ENCODE data around the gene OLFML2B.
A peak's percentile ranks its signal among the peaks of the same experiment; 100 is the strongest.
"Not testable (repeated sequence)": the region's sequence is repeated elsewhere in the genome, so short reads cannot be mapped to it uniquely, and the experiment has no call there.

Gene OLFML2B

GRCh38 chr1:162023547-162024501, at the start of gene OLFML2B:
OLFML2B (minus strand) TSS chr1:162023869; CDS start chr1:162023430, 439 bp downstream.
- Histone ChIP-seq H3K36me3 (ENCODE audit: control insufficient read depth, low read depth, low read length) (no peaks in the 10 kb centered on the region), H3K4me1 (ENCODE audit: control insufficient read depth, low read depth, low read length) (peaks cover 10% of the 10 kb centered on the region), H3K27me3 (ENCODE audit: control insufficient read depth, insufficient read depth, low read length) (peaks cover 46% of the 10 kb centered on the region), H3K4me3 (ENCODE audit: low read length) (peak within 1 kb of the TSS; percentile 58), H3K9me3 (ENCODE audit: control insufficient read depth, low read depth, low read length) (no peaks in the 10 kb centered on the region), H3K27ac (ENCODE audit: low read length) (no peak within 1 kb of the TSS), H3K9ac (ENCODE audit: low read length) (peak within 1 kb of the TSS; percentile 28)

DNA sequence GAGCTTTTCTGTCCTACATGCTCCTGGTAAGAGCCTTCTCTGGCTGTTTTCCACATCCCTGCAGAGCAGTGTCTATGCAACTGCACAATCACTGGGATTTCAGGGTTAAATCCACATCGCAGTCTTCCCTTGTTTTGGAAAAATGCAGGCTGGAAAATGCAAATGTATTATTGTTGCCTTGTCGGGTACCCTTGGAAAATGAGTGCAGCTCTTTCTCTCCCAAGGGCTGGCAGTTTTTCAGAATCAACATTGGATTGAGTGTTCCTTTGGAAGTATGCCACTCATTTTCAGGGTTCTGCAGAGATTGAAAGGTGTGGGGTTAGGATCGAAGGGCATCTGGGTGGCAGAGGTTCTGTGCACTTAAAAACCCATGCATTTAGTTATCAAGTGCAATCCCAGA, 49.1 kb upstream of the OLFML2B start:
- H3K36me3 ChIP-seq (ENCODE audit: control insufficient read depth, low read depth, low read length) = no peaks in the 10 kb centered on the region
- no peak overlapping the region for H3K4me3 ChIP-seq (ENCODE audit: low read length)
- H3K4me1 ChIP-seq (ENCODE audit: control insufficient read depth, low read depth, low read length) = peaks cover 39% of the 10 kb centered on the region
- no peaks in the 10 kb centered on the region for H3K9me3 ChIP-seq (ENCODE audit: control insufficient read depth, low read depth, low read length)
- no peak overlapping the region for H3K9ac ChIP-seq (ENCODE audit: low read length)
- H3K27me3 ChIP-seq (ENCODE audit: control insufficient read depth, insufficient read depth, low read length) = no peaks in the 10 kb centered on the region
- H3K27ac ChIP-seq (ENCODE audit: low read length) = no peak overlapping the region

GRCh38 chr1:162070825-162071224, 47.2 kb upstream of the OLFML2B start:
- Histone ChIP-seq H3K27ac (ENCODE audit: low read length) (no peak overlapping the region), H3K4me1 (ENCODE audit: control insufficient read depth, low read depth, low read length) (peaks cover 36% of the 10 kb centered on the region), H3K9ac (ENCODE audit: low read length) (peak overlapping the region; percentile 60), H3K36me3 (ENCODE audit: control insufficient read depth, low read depth, low read length) (no peaks in the 10 kb centered on the region), H3K9me3 (ENCODE audit: control insufficient read depth, low read depth, low read length) (no peaks in the 10 kb centered on the region), H3K27me3 (ENCODE audit: control insufficient read depth, insufficient read depth, low read length) (no peaks in the 10 kb centered on the region), H3K4me3 (ENCODE audit: low read length) (peak overlapping the region; percentile 85)

DNA sequence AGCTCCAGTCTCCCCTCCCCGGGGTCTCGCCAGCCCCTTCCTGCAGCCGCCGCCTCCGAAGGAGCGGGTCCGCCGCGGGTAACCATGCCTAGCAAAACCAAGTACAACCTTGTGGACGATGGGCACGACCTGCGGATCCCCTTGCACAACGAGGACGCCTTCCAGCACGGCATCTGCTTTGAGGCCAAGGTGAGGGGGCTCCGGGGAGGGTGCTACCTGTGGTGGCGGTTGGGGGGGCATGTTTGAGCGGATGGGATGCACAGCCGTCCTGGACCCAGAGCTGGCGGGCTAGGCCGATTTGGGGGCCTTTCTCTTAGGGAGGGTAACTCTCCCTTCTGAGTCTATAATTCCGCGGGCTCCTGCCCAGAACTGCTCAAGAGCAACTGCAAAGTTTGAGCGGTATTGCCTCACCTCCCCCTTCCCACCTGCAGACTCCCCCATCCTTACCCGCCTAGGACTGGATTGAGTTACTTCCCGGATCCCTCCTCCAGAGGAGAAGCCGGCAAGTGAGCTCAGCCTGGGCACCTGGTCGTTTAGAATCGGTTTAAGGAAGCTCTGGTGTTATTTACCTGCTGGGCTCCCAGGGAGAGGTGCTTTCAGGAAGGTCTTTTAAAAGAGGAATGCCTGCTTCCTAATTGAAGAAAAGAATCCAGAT, 46.6 kb upstream of the OLFML2B start:
- H3K27me3 ChIP-seq (ENCODE audit: control insufficient read depth, insufficient read depth, low read length) = no peaks in the 10 kb centered on the region
- H3K27ac ChIP-seq (ENCODE audit: low read length) = no peak overlapping the region
- no peaks in the 10 kb centered on the region for H3K9me3 ChIP-seq (ENCODE audit: control insufficient read depth, low read depth, low read length)
- peak overlapping the region; percentile 85 for H3K4me3 ChIP-seq (ENCODE audit: low read length)
- H3K4me1 ChIP-seq (ENCODE audit: control insufficient read depth, low read depth, low read length) = peaks cover 37% of the 10 kb centered on the region
- no peaks in the 10 kb centered on the region for H3K36me3 ChIP-seq (ENCODE audit: control insufficient read depth, low read depth, low read length)
- peak overlapping the region; percentile 60 for H3K9ac ChIP-seq (ENCODE audit: low read length)

DNA sequence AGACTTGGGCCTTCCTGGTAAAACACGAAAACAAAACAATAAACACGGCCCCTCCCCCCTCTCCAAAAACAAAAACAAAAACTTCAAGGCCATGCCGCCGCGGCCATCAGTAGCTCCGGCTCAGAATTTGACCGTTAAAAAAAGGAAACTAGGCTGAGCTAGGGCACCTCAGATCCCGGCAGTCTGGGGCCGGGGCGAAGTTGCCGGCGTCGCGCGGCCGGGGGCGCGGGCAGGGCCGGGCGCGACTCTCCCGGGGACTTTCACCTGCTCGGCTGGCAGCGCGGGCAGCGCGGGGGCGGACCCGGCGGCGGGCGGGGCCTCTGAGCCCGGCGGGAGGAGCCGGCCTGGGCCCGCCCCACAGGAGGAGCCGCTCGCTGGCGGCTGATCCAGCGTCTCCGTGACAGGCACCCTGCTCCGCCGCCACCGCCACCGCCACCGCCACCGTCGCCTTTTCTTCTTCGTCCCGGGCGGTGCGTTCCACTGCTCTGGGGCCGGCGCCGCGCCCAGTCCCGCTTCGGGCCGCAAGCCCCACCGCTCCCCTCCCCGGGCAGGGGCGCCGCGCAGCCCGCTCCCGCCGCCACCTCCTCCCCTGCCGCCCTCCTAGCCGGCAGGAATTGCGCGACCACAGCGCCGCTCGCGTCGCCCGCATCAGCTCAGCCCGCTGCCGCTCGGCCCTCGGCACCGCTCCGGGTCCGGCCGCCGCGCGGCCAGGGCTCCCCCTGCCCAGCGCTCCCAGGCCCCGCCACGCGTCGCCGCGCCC, 45.8 kb upstream of the OLFML2B start, which contains the start of gene NOS1AP:
NOS1AP (plus strand) TSS at position 358 of the 760 bp plus-strand sequence. CDS start 487 bp downstream, outside the sequence.
- Histone ChIP-seq H3K27me3 (ENCODE audit: control insufficient read depth, insufficient read depth, low read length) (no peaks in the 10 kb centered on the region), H3K36me3 (ENCODE audit: control insufficient read depth, low read depth, low read length) (no peaks in the 10 kb centered on the region), H3K4me3 (ENCODE audit: low read length) (peak within 1 kb of the TSS; percentile 85), H3K9me3 (ENCODE audit: control insufficient read depth, low read depth, low read length) (no peaks in the 10 kb centered on the region), H3K9ac (ENCODE audit: low read length) (peak within 1 kb of the TSS; percentile 60), H3K4me1 (ENCODE audit: control insufficient read depth, low read depth, low read length) (peaks cover 35% of the 10 kb centered on the region), H3K27ac (ENCODE audit: low read length) (no peak within 1 kb of the TSS)

- H3K9ac ChIP-seq (ENCODE audit: low read length) = no peak overlapping the region
- no peak overlapping the region for H3K4me3 ChIP-seq (ENCODE audit: low read length)
- no peaks in the 10 kb centered on the region for H3K9me3 ChIP-seq (ENCODE audit: control insufficient read depth, low read depth, low read length)
- H3K27me3 ChIP-seq (ENCODE audit: control insufficient read depth, insufficient read depth, low read length) = no peaks in the 10 kb centered on the region
- H3K36me3 ChIP-seq (ENCODE audit: control insufficient read depth, low read depth, low read length) = no peaks in the 10 kb centered on the region
- H3K4me1 ChIP-seq (ENCODE audit: control insufficient read depth, low read depth, low read length) = peaks cover 36% of the 10 kb centered on the region
- no peak overlapping the region for H3K27ac ChIP-seq (ENCODE audit: low read length)
Measured at GRCh38 chr1:162068301-162068700, 44.6 kb upstream of the OLFML2B start.

GRCh38 chr1:162067466-162067865, 43.8 kb upstream of the OLFML2B start:
- H3K9ac ChIP-seq (ENCODE audit: low read length) = no peak overlapping the region
- no peak overlapping the region for H3K4me3 ChIP-seq (ENCODE audit: low read length)
- H3K27ac ChIP-seq (ENCODE audit: low read length) = no peak overlapping the region
- no peaks in the 10 kb centered on the region for H3K36me3 ChIP-seq (ENCODE audit: control insufficient read depth, low read depth, low read length)
- H3K9me3 ChIP-seq (ENCODE audit: control insufficient read depth, low read depth, low read length) = no peaks in the 10 kb centered on the region
- peaks cover 39% of the 10 kb centered on the region for H3K4me1 ChIP-seq (ENCODE audit: control insufficient read depth, low read depth, low read length)
- H3K27me3 ChIP-seq (ENCODE audit: control insufficient read depth, insufficient read depth, low read length) = no peaks in the 10 kb centered on the region

DNA sequence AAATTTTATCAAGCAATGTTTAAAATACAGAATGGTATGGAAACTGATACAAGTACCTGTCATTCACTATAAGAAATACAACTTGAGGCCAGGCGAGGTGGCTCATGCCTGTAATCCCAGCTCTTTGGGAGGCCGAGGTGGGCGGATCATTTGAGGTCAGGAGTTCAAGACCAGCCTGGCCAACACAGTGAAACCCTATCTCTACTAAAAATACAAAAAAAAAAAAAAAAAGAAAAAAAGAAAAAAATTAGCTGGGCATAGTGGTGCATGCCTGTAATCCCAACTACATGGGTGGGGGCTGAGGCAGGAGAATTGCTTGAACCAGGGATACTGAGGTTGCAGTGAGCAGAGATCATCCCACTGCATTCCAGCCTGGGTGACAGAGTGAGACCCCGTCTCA, 43.2 kb upstream of the OLFML2B start:
- H3K36me3 ChIP-seq (ENCODE audit: control insufficient read depth, low read depth, low read length); H3K9me3 ChIP-seq (ENCODE audit: control insufficient read depth, low read depth, low read length); H3K27me3 ChIP-seq (ENCODE audit: control insufficient read depth, insufficient read depth, low read length); H3K4me3 ChIP-seq (ENCODE audit: low read length); H3K27ac ChIP-seq (ENCODE audit: low read length); H3K9ac ChIP-seq (ENCODE audit: low read length): not testable (repeated sequence)
- peaks cover 35% of the 10 kb centered on the region for H3K4me1 ChIP-seq (ENCODE audit: control insufficient read depth, low read depth, low read length)

DNA sequence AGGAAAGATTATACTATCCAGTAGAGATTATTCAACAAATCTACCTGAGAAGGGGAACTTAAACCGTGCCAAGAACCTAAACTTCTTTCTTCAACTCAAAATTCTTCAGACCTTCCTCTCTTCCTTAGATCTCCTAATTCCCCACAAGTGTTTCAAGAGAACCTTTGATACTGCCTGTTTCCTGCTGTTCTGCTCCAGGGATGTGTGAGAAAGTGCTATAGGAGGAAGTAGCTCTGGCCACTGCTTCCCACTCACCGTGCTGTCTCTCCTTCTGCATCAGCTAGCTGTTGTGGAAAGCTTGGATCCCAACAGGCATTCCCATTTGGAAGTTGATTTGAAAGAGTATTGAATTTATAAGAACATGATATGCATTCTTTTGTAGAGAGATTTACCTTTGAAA, 41.3 kb upstream of the OLFML2B start:
- H3K27ac ChIP-seq (ENCODE audit: low read length) = no peak overlapping the region
- no peaks in the 10 kb centered on the region for H3K36me3 ChIP-seq (ENCODE audit: control insufficient read depth, low read depth, low read length)
- H3K27me3 ChIP-seq (ENCODE audit: control insufficient read depth, insufficient read depth, low read length) = no peaks in the 10 kb centered on the region
- no peaks in the 10 kb centered on the region for H3K9me3 ChIP-seq (ENCODE audit: control insufficient read depth, low read depth, low read length)
- H3K4me3 ChIP-seq (ENCODE audit: low read length) = no peak overlapping the region
- H3K9ac ChIP-seq (ENCODE audit: low read length) = no peak overlapping the region
- H3K4me1 ChIP-seq (ENCODE audit: control insufficient read depth, low read depth, low read length) = peaks cover 22% of the 10 kb centered on the region

- Histone ChIP-seq H3K27me3 (ENCODE audit: control insufficient read depth, insufficient read depth, low read length) (no peaks in the 10 kb centered on the region), H3K9ac (ENCODE audit: low read length) (no peak overlapping the region), H3K4me3 (ENCODE audit: low read length) (no peak overlapping the region), H3K27ac (ENCODE audit: low read length) (no peak overlapping the region), H3K4me1 (ENCODE audit: control insufficient read depth, low read depth, low read length) (peaks cover 15% of the 10 kb centered on the region), H3K9me3 (ENCODE audit: control insufficient read depth, low read depth, low read length) (no peaks in the 10 kb centered on the region), H3K36me3 (ENCODE audit: control insufficient read depth, low read depth, low read length) (no peaks in the 10 kb centered on the region)
Measured at GRCh38 chr1:162062542-162063015, 38.9 kb upstream of the OLFML2B start.

DNA sequence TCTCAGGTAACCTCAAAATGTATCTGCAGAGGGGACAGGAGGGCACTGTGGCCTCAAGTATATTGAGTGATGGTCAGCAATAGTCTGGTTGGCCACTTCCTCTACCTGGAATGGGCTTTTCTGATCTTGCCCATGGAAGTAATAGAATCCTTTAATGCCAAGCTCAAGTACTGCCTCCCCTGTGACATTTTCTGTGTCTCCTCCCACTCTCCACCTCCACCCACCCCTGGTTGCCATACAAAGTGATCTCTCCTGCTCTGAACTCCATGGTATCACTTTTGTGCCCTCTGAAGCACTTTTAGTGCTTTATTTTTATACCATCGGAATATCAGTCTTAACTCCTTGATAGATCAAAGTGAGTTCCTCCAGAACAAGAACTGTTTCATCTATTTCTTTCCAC, 36.6 kb upstream of the OLFML2B start:
- no peak overlapping the region for H3K4me3 ChIP-seq (ENCODE audit: low read length)
- no peak overlapping the region for H3K27ac ChIP-seq (ENCODE audit: low read length)
- H3K9ac ChIP-seq (ENCODE audit: low read length) = no peak overlapping the region

More for the DNA sequence above, 36.6 kb upstream of the OLFML2B start:
- Histone ChIP-seq H3K9me3 (ENCODE audit: control insufficient read depth, low read depth, low read length) (no peaks in the 10 kb centered on the region), H3K36me3 (ENCODE audit: control insufficient read depth, low read depth, low read length) (no peaks in the 10 kb centered on the region), H3K27me3 (ENCODE audit: control insufficient read depth, insufficient read depth, low read length) (no peaks in the 10 kb centered on the region), H3K4me1 (ENCODE audit: control insufficient read depth, low read depth, low read length) (peaks cover 15% of the 10 kb centered on the region)

All from iPS-18a (cell line).